ENCODE data around the gene SULT4A1.

Gene SULT4A1

GRCh38 chr22:43895986-43896645 is 33.8 kb upstream of the SULT4A1 start:
- Histone ChIP-seq H2AFZ (ENCODE audit: low read length, unreplicated experiment) (no peak overlapping the region), H3K36me3 (ENCODE audit: insufficient read depth, low read length) (no peaks in the 10 kb centered on the region), H3K27me3 (ENCODE audit: insufficient read depth, low read length) (peaks cover 14% of the 10 kb centered on the region; the same call in 1 of the 2 replicates), H3K79me2 (ENCODE audit: control insufficient read depth, insufficient read depth, low read length, unreplicated experiment) (no peaks in the 10 kb centered on the region), H3K27ac (ENCODE audit: low read depth, low read length) (no peak overlapping the region), H3K4me1 (ENCODE audit: control insufficient read depth, insufficient read depth, low read length, unreplicated experiment) (peaks cover 12% of the 10 kb centered on the region), H3K4me3 (ENCODE audit: low read depth, low read length) (no peak overlapping the region)

GRCh38 chr22:43894122-43894521 is 31.8 kb upstream of the SULT4A1 start:
- Histone ChIP-seq H2AFZ (ENCODE audit: low read length, unreplicated experiment) (no peak overlapping the region), H3K27ac (ENCODE audit: low read depth, low read length) (no peak overlapping the region), H3K4me3 (ENCODE audit: low read depth, low read length) (no peak overlapping the region), H3K4me1 (ENCODE audit: control insufficient read depth, insufficient read depth, low read length, unreplicated experiment) (peaks cover 12% of the 10 kb centered on the region), H3K79me2 (ENCODE audit: control insufficient read depth, insufficient read depth, low read length, unreplicated experiment) (no peaks in the 10 kb centered on the region), H3K36me3 (ENCODE audit: insufficient read depth, low read length) (no peaks in the 10 kb centered on the region), H3K27me3 (ENCODE audit: insufficient read depth, low read length) (peaks cover 15% of the 10 kb centered on the region; the same call in 1 of the 2 replicates)

- Histone ChIP-seq H3K4me1 (ENCODE audit: control insufficient read depth, insufficient read depth, low read length, unreplicated experiment) (peaks cover 10% of the 10 kb centered on the region), H3K79me2 (ENCODE audit: control insufficient read depth, insufficient read depth, low read length, unreplicated experiment) (no peaks in the 10 kb centered on the region), H3K27ac (ENCODE audit: low read depth, low read length) (no peak overlapping the region), H3K4me3 (ENCODE audit: low read depth, low read length) (no peak overlapping the region), H3K36me3 (ENCODE audit: insufficient read depth, low read length) (no peaks in the 10 kb centered on the region), H2AFZ (ENCODE audit: low read length, unreplicated experiment) (no peak overlapping the region), H3K27me3 (ENCODE audit: insufficient read depth, low read length) (peaks cover 15% of the 10 kb centered on the region; the same call in 1 of the 2 replicates)
Observed at GRCh38 chr22:43893266-43893665, 31.0 kb upstream of the SULT4A1 start.

GRCh38 chr22:43892183-43892894 is 30.0 kb upstream of the SULT4A1 start:
- Histone ChIP-seq H3K36me3 (ENCODE audit: insufficient read depth, low read length) (no peaks in the 10 kb centered on the region), H3K79me2 (ENCODE audit: control insufficient read depth, insufficient read depth, low read length, unreplicated experiment) (no peaks in the 10 kb centered on the region), H3K27ac (ENCODE audit: low read depth, low read length) (no peak overlapping the region), H3K4me1 (ENCODE audit: control insufficient read depth, insufficient read depth, low read length, unreplicated experiment) (peaks cover under 1% of the 10 kb centered on the region), H3K4me3 (ENCODE audit: low read depth, low read length) (peak overlapping the region; percentile 46; the same call in 1 of the 2 replicates), H2AFZ (ENCODE audit: low read length, unreplicated experiment) (no peak overlapping the region), H3K27me3 (ENCODE audit: insufficient read depth, low read length) (peaks cover 15% of the 10 kb centered on the region; the same call in 1 of the 2 replicates)

GRCh38 chr22:43891360-43892182 is 29.3 kb upstream of the SULT4A1 start, which contains the start of gene PNPLA5:
PNPLA5 (minus strand) TSS chr22:43892013; CDS start chr22:43891880, 133 bp downstream.
- H3K79me2 ChIP-seq (ENCODE audit: control insufficient read depth, insufficient read depth, low read length, unreplicated experiment) = no peaks in the 10 kb centered on the region
- peak within 1 kb of the TSS; percentile 46 for H3K4me3 ChIP-seq (ENCODE audit: low read depth, low read length)
- H3K36me3 ChIP-seq (ENCODE audit: insufficient read depth, low read length) = no peaks in the 10 kb centered on the region
- H2AFZ ChIP-seq (ENCODE audit: low read length, unreplicated experiment) = no peak within 1 kb of the TSS
- no peaks in the 10 kb centered on the region for H3K4me1 ChIP-seq (ENCODE audit: control insufficient read depth, insufficient read depth, low read length, unreplicated experiment)
- no peak within 1 kb of the TSS for H3K27ac ChIP-seq (ENCODE audit: low read depth, low read length)
- H3K27me3 ChIP-seq (ENCODE audit: insufficient read depth, low read length) = peaks cover 15% of the 10 kb centered on the region; the same call in 1 of the 2 replicates

GRCh38 chr22:43890901-43891331 is 28.6 kb upstream of the SULT4A1 start:
- Histone ChIP-seq H3K4me1 (ENCODE audit: control insufficient read depth, insufficient read depth, low read length, unreplicated experiment) (no peaks in the 10 kb centered on the region), H3K4me3 (ENCODE audit: low read depth, low read length) (peak overlapping the region; percentile 46), H3K27ac (ENCODE audit: low read depth, low read length) (no peak overlapping the region), H3K36me3 (ENCODE audit: insufficient read depth, low read length) (no peaks in the 10 kb centered on the region), H3K79me2 (ENCODE audit: control insufficient read depth, insufficient read depth, low read length, unreplicated experiment) (no peaks in the 10 kb centered on the region), H2AFZ (ENCODE audit: low read length, unreplicated experiment) (no peak overlapping the region), H3K27me3 (ENCODE audit: insufficient read depth, low read length) (peaks cover 15% of the 10 kb centered on the region; the same call in 1 of the 2 replicates)

GRCh38 chr22:43889860-43890253 is 27.5 kb upstream of the SULT4A1 start:
- Histone ChIP-seq H3K4me1 (ENCODE audit: control insufficient read depth, insufficient read depth, low read length, unreplicated experiment) (no peaks in the 10 kb centered on the region), H3K4me3 (ENCODE audit: low read depth, low read length) (no peak overlapping the region), H3K27me3 (ENCODE audit: insufficient read depth, low read length) (peaks cover 15% of the 10 kb centered on the region; the same call in 1 of the 2 replicates), H3K79me2 (ENCODE audit: control insufficient read depth, insufficient read depth, low read length, unreplicated experiment) (no peaks in the 10 kb centered on the region), H3K36me3 (ENCODE audit: insufficient read depth, low read length) (no peaks in the 10 kb centered on the region), H3K27ac (ENCODE audit: low read depth, low read length) (no peak overlapping the region), H2AFZ (ENCODE audit: low read length, unreplicated experiment) (no peak overlapping the region)

GRCh38 chr22:43889201-43889859 is 27.0 kb upstream of the SULT4A1 start:
- Histone ChIP-seq H3K27me3 (ENCODE audit: insufficient read depth, low read length) (peaks cover 15% of the 10 kb centered on the region; the same call in 1 of the 2 replicates), H2AFZ (ENCODE audit: low read length, unreplicated experiment) (no peak overlapping the region), H3K79me2 (ENCODE audit: control insufficient read depth, insufficient read depth, low read length, unreplicated experiment) (no peaks in the 10 kb centered on the region), H3K4me3 (ENCODE audit: low read depth, low read length) (no peak overlapping the region), H3K4me1 (ENCODE audit: control insufficient read depth, insufficient read depth, low read length, unreplicated experiment) (no peaks in the 10 kb centered on the region), H3K27ac (ENCODE audit: low read depth, low read length) (no peak overlapping the region), H3K36me3 (ENCODE audit: insufficient read depth, low read length) (no peaks in the 10 kb centered on the region)

GRCh38 chr22:43888740-43889139 is 26.4 kb upstream of the SULT4A1 start:
- no peaks in the 10 kb centered on the region for H3K4me1 ChIP-seq (ENCODE audit: control insufficient read depth, insufficient read depth, low read length, unreplicated experiment)
- no peaks in the 10 kb centered on the region for H3K36me3 ChIP-seq (ENCODE audit: insufficient read depth, low read length)
- no peaks in the 10 kb centered on the region for H3K79me2 ChIP-seq (ENCODE audit: control insufficient read depth, insufficient read depth, low read length, unreplicated experiment)
- H2AFZ ChIP-seq (ENCODE audit: low read length, unreplicated experiment) = no peak overlapping the region
- no peak overlapping the region for H3K27ac ChIP-seq (ENCODE audit: low read depth, low read length)
- peaks cover 15% of the 10 kb centered on the region; the same call in 1 of the 2 replicates for H3K27me3 ChIP-seq (ENCODE audit: insufficient read depth, low read length)
- H3K4me3 ChIP-seq (ENCODE audit: low read depth, low read length) = no peak overlapping the region

- peaks cover 14% of the 10 kb centered on the region; the same call in 1 of the 2 replicates for H3K27me3 ChIP-seq (ENCODE audit: insufficient read depth, low read length)
- H2AFZ ChIP-seq (ENCODE audit: low read length, unreplicated experiment) = no peak overlapping the region
- no peaks in the 10 kb centered on the region for H3K36me3 ChIP-seq (ENCODE audit: insufficient read depth, low read length)
- H3K4me1 ChIP-seq (ENCODE audit: control insufficient read depth, insufficient read depth, low read length, unreplicated experiment) = no peaks in the 10 kb centered on the region
- no peaks in the 10 kb centered on the region for H3K79me2 ChIP-seq (ENCODE audit: control insufficient read depth, insufficient read depth, low read length, unreplicated experiment)
- no peak overlapping the region for H3K4me3 ChIP-seq (ENCODE audit: low read depth, low read length)
- no peak overlapping the region for H3K27ac ChIP-seq (ENCODE audit: low read depth, low read length)
Observed at GRCh38 chr22:43887391-43887790, 25.1 kb upstream of the SULT4A1 start.

Data from ACC112 (cell line).